RWPE2 (cell line): Measurements from ENCODE around the gene TICAM1.

Source experiments
- ATAC-seq: fragments of 200-7000 bp; cut with Tn5 transposase; 3 replicates; pipeline ENCODE4 v1.9.1; 2021; ENCODE audit warnings: low read depth
- DNase-seq: peaks from one replicate; pipeline ENCODE4 v3.0.0-alpha.2; 2020; ENCODE audit warnings: low spot score
- H3K27ac ChIP-seq: fragments of 450-650 bp; 2 replicates; pipeline ENCODE4 v1.5.1; 2017; ENCODE audit warnings: mild to moderate bottlenecking; ENCODE audit not compliant: poor library complexity, severe bottlenecking
- H3K27me3 ChIP-seq: fragments of 250-450 bp; sonication (Bioruptor Pico); 2 replicates; pipeline ENCODE4 v1.5.1; 2021; ENCODE audit warnings: mild to moderate bottlenecking, moderate library complexity; ENCODE audit not compliant: insufficient read depth, poor library complexity, severe bottlenecking
- H3K36me3 ChIP-seq: fragments of 250-450 bp; sonication (Bioruptor Pico); 2 replicates; pipeline ENCODE4 v1.5.1; 2020; ENCODE audit warnings: low read depth, mild to moderate bottlenecking, moderate library complexity
- H3K4me1 ChIP-seq: fragments of 250-450 bp; sonication (Bioruptor Pico); 2 replicates; pipeline ENCODE4 v1.5.1; 2021; ENCODE audit warnings: mild to moderate bottlenecking, moderate library complexity; ENCODE audit not compliant: insufficient read depth, poor library complexity, severe bottlenecking
- H3K4me3 ChIP-seq: fragments of 250-450 bp; sonication (Bioruptor Pico); 2 replicates; pipeline ENCODE4 v1.5.1; 2021; ENCODE audit warnings: mild to moderate bottlenecking, moderate library complexity; ENCODE audit not compliant: severe bottlenecking
- H3K9me3 ChIP-seq: fragments of 250-450 bp; sonication (Bioruptor Pico); 2 replicates; pipeline ENCODE4 v1.5.1; 2021; ENCODE audit warnings: mild to moderate bottlenecking, moderate library complexity; ENCODE audit not compliant: severe bottlenecking
- CTCF ChIP-seq: fragments of 450-650 bp; IDR thresholded peaks from one replicate; pipeline ENCODE4 v1.5.1; 2017; ENCODE audit warnings: mild to moderate bottlenecking, moderate library complexity; ENCODE audit not compliant: poor library complexity, severe bottlenecking

The TICAM1 gene

GRCh38 chr19:4821265-4821664 lies 10.2 kb downstream of the TICAM1 start:
- Histone ChIP-seq H3K27me3 (no peaks in the 10 kb centered on the region), H3K4me1 (no peaks in the 10 kb centered on the region), H3K36me3 (peaks cover 12% of the 10 kb centered on the region), H3K4me3 (no peak overlapping the region), H3K27ac (no peak overlapping the region), H3K9me3 (no peaks in the 10 kb centered on the region)
- TF ChIP-seq CTCF, result no peak
- ATAC-seq, result no peak
- no peak for DNase-seq

GRCh38 chr19:4817467-4818277 lies 13.8 kb downstream of the TICAM1 start:
- Histone ChIP-seq H3K27me3 (no peaks in the 10 kb centered on the region), H3K36me3 (peaks cover 13% of the 10 kb centered on the region), H3K4me3 (no peak overlapping the region), H3K4me1 (peaks cover 5% of the 10 kb centered on the region), H3K27ac (no peak overlapping the region), H3K9me3 (no peaks in the 10 kb centered on the region)
- no peak for TF ChIP-seq CTCF
- ATAC-seq (no peak), DNase-seq (no peak)

GRCh38 chr19:4816950-4817278 lies 14.6 kb downstream of the TICAM1 start:
- H3K27me3 ChIP-seq, result no peaks in the 10 kb centered on the region
- peaks cover 13% of the 10 kb centered on the region for H3K36me3 ChIP-seq
- H3K4me3 ChIP-seq, result no peak overlapping the region
- ATAC-seq (no peak), DNase-seq (no peak)
- H3K9me3 ChIP-seq, result no peaks in the 10 kb centered on the region
- no peak overlapping the region for H3K27ac ChIP-seq
- H3K4me1 ChIP-seq, result peaks cover 9% of the 10 kb centered on the region
- no peak for TF ChIP-seq CTCF

- H3K27me3 ChIP-seq, result no peaks in the 10 kb centered on the region
- ATAC-seq (no peak), DNase-seq (no peak)
- H3K9me3 ChIP-seq, result no peaks in the 10 kb centered on the region
- H3K4me1 ChIP-seq, result peaks cover 9% of the 10 kb centered on the region
- peaks cover 13% of the 10 kb centered on the region for H3K36me3 ChIP-seq
- H3K4me3 ChIP-seq, result no peak overlapping the region
- H3K27ac ChIP-seq, result peak overlapping the region; percentile 98
- TF ChIP-seq CTCF, result no peak
These were observed 15.1 kb downstream of the TICAM1 start for GRCh38 chr19:4816202-4816949.
